GM21526 (cell line): ENCODE measurements around the gene NEURL4.
"Not testable (repeated sequence)": the region's sequence is repeated elsewhere in the genome, so short reads cannot be mapped to it uniquely, and the experiment has no call there.

Experiments used
- ATAC-seq: cut with Tn5 transposase; IDR thresholded peaks from one replicate; pipeline ENCODE4 v1.9.1; 2021; ENCODE audit warnings: moderate library complexity; ENCODE audit not compliant: unreplicated experiment, low FRiP score

The NEURL4 gene

DNA sequence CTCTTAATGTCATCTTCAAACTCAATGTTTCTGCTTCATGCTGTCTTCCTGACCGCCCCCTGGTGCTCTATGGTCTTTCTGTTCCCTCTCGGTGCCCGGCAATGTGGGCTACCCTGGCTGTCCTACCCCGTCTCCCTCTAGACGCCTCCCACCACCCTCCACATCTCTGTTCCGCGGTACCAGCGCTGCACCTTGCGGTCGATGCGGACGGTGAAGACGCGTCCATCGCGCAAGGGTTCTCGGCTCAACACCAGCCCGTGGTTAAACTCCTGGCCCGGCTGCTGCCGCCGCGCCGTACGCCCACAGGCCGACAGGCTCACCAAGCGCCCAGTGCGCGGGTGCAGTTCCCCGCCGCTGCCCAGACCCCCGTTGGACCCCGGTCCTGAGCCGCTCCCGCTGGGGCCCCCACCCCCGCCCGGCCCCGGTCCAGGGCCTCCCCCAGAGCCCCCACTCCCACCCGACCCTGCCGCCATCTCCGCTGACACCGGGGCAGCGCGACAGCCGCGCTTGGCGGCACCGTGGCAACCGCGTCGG is at the start of gene NEURL4:
Gene NEURL4 (minus strand): TSS at position 496 of the 534 bp plus-strand sequence. CDS start 23 bp downstream, at position 473.
- ATAC-seq: peak; percentile 48

DNA sequence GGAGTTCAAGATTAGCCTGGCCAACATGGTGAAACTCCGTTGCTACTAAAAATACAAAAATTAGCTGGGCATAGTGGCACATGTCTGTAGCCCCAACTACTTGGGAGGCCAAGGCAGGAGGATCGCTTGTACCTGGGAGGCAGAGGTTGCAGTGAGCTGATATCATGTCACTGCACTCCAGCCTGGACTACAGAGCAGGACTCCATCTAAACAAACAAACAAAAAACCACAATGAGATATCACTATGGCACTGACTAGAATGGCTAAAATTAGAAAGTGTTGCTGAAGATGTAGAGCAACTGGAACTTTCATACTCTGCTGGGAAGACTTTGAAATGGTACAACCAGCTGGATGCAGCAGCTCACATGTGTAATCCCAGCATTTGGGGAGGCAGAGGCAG is 45.2 kb upstream of the NEURL4 start:
- no peak for ATAC-seq

DNA sequence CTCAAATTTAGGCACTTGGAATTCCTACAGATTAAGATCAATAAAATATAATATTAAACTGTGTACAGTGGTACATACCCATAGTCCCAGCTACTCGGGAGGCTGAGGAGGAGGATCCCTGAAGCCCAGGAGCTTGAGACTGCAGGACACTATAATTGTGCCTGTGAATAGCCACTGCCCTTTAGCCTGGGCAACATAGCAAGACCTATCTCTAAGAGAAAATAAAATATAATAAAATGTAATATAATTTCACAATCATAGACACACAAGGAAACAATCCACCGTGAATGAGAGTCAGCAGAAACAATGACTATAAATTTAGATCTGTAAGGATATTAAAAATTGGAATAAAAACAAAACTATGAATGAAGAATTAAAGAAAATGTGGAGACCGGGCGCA is 41.7 kb upstream of the NEURL4 start:
- ATAC-seq: no peak

DNA sequence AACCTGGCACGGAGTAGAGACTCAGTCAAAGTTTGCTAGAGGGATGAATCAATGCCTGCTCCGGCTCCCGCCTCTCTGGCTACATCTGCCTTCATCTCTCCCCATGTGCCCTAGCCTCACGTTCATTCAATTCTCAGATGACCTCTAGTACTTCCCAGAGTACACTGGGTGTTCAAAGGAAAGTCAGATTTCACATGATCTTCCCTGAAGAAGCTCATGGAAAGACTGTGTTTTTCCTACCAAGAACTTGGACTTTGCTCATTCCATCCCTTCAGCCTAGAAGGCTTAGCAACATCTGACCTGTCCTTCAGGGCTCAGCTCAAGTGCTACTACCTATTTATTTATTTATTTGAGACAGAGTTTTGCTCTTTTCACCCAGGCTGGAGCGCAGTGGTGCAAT is 40.7 kb upstream of the NEURL4 start:
- no peak for ATAC-seq

DNA sequence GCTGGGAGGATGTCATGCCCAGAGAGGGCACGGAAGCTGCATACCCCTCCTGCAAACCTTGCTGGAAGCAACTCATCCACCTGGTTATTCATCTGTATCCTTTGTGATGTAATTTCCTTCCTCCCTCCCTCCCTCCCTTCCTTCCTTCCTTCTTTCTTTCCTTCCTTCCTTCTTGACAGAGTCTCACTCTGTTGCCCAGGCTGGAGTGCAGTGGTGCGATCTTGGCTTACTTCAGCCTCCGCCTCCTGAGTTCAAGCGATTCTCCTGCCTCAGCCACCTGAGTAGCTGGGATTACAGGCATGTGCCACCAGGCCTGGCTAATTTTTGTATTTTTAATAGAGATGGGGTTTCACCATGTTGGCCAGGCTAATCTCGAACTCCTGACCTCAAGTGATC is 39.5 kb upstream of the NEURL4 start:
- ATAC-seq: not testable (repeated sequence)

DNA sequence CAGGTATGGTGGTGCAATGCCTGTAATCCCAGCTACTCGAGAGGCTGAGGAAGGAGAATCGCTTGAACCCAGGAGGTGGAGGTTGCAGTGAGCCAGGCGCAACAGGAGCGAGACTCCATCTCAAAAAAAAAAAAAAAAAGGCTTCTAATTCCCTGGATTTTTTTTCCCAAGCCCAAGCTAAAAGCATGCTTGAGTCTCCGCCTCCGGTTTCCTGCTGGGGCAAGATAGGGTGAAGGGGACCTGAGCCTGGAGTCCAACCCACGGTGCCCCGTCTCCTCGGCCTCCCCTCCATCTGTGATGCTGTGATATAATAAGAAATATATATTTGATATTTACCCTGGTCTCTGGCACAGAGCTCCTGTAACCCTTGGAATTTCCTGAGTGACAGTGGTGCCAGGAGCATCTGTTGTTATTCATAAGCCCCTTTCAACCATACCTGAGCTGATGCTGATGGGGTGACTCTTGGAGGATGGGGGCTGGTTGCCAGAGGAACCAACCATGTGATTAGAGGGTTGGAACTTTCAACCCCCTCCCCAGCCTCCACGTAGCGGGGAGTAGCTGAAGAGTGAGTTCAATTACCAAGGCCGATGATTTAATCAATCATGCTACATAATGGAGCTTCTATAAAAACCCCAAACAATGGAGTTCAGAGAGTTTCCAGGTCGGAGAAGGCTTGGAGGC is 38.9 kb upstream of the NEURL4 start:
- no peak for ATAC-seq

DNA sequence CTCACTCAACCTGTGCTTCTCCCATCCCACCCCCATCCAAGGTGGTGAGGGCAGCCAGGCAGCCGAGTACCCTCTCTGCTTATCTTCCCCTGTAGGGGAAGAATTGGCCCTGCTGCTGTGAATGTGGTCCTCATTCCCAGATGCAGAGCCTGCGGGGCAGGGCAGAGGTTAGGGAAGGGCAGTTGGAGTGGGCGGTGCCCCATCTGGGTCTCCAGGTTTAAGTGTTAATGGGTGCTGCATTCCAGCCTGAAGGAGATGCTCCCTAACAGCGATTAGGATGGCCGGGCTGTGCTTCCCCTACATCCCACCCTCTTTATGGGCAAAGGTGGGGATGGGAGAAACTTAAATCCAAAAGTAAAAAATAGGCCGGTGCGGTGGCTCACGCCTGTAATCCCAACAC is 37.9 kb upstream of the NEURL4 start:
- ATAC-seq: no peak

DNA sequence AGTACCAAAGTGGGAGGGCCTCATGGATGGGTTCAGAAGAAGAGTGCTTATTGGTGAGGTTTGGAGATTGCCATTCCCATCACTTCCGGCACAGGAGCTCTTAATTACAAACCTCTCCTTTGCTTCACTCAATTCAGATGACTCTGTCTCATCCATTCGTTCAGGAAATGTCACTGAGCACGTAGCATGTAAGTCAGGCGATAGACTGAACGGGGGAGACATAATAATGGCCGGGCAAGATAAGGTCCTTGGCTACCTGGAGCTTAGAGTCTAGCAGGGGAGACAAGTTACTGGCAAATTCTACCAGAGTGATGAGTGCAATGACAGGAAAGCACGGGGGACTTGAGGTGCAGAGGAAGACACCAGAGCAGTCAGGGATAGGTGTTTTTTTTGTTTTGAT is 36.8 kb upstream of the NEURL4 start:
- not testable (repeated sequence) for ATAC-seq

DNA sequence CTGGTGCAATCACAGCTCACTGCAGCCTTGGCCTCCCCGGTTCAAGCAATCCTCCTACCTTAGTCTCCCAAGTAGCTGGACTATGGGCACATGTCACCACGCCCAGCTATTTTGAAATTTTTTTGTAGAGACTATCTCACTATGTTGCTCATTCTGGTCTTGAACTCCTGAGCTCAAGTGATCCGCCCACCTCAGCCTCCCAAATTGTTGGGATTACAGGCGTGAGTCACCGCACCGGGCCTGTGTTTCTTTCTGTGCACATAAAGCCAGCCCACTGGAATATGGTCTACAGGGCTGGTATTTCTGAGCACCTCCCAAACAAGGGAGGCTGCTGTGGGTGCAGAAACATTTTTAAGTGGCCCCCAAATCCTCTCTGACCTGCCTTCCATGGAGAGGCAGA is 34.2 kb upstream of the NEURL4 start:
- ATAC-seq: no peak

DNA sequence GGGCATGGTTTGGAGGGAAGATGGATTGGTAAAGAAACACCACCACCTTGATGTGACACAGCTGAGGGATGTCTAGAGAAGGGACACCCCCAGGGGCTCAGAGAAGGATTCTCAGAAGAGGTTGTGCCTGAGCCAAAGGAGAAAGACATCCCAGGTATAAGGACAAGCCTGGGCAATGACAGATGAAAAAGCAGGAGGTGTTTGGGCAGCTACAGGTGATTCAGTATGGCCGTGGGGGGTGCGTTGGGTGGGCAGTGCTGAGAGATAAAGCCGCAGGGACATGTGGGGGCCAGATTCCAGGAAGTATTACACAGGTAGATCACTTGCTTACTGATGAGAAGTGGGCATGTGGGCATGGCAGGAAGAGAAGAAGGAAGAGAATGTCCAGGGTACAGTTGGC is 32.8 kb upstream of the NEURL4 start:
- ATAC-seq: no peak

DNA sequence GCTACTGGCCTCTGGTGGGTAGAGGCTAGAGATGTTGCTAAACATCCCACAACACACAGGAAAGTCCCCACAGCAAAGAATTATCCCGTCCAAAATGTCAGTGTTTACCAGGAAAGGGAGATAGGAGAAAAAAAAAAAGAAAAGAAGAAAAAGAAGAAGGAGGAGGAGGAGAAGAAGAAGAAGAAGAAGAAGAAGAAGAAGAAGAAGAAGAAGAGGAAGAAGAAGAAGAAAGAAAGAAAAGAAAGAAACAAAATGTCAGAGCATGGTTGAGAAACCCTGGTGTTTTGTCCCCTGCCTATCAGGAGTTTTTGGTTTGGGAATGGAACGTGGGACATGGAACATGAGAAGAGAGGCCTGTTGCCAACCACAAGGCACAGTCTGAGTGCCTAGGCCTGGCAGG is 28.2 kb upstream of the NEURL4 start:
- no peak for ATAC-seq

DNA sequence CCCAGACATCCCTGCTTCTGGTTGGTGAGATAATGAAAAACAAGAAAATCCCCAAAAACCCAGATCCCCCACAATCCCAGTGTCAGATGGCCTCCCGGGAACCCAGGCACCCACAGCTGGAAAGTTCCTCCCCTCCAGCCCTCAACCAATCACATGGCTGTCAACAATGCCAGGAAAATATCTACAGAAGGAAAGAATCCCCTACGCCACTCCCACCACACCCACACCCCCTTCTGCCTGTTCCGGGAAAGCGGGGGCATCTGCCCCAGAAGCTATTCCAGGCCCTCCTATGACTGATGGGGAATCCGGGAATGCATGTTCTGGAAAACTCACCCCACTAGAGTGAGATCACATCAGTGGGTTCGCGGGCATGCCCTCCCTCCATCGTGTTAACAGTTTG is 27.6 kb upstream of the NEURL4 start:
- ATAC-seq: no peak

DNA sequence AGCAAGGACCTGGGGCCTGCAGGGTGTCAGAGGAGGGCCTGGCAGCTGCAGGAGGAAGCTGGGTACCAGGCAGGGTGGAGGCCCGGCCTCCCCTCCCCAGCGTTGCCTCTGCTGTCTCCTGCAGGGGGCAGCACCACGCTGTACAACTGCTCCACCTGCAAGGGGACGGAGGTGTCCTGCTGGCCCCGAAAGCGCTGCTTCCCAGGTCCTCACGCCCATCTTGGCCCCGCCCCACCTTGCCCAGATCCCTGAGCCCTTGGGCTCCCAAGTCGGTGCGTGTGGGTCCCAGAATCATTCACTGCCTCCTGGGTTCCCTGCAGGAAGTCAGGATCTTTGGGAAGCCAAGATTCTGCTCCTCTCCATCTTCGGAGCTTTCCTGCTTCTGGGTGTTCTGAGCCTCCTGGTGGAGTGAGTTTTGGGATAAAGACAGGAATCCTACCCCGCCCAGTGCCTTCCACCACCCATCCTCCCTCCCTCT is 27.0 kb upstream of the NEURL4 start:
- no peak for ATAC-seq

DNA sequence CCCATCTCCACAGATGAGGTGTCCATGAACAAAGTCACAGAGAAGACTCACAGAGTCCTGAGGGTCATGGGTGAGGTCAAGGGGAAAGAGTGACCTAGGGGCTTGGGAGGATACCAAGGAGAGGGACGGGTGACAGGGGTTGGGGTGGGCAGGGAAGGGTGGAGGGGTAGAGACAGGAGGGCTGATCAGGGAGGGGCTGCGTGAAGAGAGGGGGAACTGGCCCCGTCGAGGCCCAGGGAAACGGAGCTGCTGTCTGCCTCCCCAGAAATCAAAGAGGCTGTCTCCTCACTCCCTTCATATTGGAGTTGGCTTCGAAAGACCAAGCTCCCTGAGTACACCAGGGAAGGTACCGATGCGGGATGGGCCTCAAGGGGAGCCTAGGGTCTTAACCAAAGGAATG is 26.4 kb upstream of the NEURL4 start:
- ATAC-seq: no peak

DNA sequence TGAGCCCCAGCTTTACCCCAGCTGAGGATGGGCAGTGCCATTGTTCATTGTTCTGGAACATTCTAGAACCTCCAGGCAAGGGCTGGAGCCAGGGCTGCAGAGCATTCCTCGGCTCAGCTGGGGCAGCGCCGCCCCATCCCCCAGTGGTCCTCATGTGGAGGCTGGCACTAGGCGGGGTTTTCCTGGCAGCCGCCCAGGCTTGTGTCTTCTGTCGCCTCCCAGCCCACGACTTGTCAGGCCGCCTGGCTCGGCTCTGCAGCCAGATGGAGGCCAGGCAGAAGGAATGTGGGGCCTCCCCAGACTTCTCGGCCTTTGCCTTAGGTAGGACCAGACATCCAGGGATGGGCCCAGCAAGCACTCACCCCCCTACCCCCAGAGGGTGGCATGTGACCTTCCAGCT is 25.9 kb upstream of the NEURL4 start, which contains the start of gene TMEM95:
Gene TMEM95 (plus strand): TSS at position 104 of the 400 bp plus-strand sequence. CDS start 49 bp downstream, at position 153.
- ATAC-seq: no peak

DNA sequence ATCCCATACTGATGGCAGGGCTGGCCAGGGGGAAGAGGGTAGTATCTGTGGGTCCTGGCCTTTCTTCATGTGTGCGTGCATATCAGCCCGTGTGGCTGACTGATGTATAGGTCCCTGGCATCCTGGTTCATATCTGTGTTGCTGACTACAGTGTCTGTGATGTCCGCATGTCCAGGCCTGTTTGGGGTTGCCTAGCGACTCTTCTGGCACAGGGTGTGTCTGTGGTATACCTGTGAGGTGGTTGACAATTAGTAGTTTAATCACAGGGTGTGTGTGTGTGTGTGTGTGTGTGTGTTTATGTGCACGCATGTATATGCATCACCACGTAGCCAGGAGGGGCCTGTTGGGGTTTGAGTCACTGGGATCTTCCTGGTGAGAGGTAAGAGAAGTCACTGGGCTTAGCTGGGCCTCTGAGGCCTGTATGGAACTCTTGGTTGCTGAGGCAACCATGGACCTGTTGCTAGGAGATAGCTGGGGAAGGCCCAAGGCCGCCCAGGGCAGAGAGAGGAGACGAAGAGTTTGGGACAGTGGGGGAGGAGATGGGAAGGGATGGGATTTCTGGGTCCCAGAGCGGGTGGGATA is 25.2 kb upstream of the NEURL4 start:
- ATAC-seq: no peak

DNA sequence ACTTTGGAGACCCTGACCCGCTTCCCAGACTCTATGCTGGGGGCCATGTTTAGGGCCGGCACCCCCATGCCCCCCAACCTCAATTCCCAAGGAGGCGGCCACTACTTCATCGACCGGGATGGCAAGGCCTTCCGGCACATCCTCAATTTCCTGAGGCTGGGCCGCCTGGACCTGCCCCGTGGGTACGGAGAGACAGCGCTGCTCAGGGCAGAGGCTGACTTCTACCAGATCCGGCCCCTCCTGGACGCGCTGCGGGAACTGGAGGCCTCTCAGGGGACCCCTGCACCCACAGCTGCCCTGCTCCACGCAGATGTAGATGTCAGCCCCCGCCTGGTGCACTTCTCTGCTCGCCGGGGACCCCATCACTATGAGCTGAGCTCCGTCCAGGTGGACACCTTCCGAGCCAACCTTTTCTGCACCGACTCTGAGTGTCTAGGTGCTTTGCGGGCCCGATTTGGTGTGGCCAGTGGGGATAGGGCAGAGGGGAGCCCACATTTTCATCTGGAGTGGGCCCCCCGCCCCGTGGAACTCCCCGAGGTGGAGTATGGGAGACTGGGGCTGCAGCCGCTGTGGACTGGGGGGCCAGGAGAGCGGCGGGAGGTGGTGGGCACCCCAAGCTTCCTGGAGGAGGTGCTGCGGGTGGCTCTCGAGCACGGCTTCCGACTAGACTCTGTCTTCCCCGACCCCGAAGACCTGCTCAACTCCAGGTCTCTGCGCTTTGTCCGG is 23.9 kb upstream of the NEURL4 start:
- no peak for ATAC-seq

DNA sequence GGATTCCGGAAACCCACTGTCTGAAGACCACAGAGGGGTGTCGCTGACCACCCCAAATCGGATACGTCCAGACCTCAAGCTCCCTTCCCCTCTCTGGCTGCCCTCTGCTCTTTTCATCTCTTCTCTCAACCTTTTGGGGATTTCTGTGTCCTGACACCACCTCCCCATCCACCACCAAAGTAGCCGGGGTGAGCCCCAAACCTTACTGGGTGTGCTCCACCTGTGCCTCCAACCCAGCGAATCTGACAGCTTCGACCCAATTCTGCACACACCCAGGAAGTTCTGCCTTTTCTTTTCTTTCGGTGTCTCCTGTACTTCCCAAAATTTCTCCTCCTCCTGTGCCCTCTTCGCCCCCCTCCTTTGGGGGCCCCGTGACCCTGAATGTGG is 23.4 kb upstream of the NEURL4 start:
- ATAC-seq: no peak

DNA sequence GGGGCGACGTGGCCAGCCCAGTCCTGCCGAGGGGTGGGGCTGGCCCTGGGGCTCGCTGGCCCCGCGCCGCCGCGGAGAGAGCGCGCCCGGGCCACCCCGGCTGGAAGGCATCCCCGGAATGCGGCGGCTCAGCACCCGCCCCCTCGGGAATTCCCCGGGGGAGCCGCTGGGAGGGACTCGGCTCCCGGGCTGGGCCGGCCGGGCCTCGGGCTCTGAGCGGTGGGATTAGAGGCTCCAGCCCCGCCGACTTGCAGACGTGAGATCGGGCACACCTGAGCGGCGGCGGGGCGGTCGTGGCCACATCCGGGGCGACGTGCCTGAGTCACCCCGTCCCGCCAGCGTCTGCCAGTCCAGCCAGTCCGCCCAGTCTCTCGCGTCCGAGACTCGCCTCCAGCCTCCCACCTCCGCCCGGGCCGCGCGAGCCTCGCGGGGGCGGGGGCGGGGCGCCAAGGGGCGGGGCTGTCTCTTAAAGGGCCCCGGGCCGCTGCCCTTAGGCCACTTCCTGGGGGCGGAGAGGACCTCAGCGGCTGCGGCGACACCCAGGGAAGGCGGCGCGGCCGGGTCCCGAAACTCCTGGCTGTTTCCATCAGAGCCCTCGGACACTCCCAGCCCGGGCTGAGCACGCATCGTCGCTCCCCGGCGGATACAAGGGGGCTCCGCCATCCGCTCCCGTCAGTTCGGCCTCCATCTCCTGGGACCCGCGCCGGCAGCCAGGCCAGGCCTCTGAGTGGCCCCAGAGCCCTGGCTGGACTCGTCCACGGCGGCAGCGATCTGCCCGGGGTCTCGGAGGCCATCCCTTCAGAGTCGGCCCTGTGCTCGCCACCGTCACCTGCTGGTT is 22.7 kb upstream of the NEURL4 start, which contains the start of gene KCTD11:
Gene KCTD11 (plus strand): TSS at position 498 of the 838 bp plus-strand sequence.
- no peak for ATAC-seq

DNA sequence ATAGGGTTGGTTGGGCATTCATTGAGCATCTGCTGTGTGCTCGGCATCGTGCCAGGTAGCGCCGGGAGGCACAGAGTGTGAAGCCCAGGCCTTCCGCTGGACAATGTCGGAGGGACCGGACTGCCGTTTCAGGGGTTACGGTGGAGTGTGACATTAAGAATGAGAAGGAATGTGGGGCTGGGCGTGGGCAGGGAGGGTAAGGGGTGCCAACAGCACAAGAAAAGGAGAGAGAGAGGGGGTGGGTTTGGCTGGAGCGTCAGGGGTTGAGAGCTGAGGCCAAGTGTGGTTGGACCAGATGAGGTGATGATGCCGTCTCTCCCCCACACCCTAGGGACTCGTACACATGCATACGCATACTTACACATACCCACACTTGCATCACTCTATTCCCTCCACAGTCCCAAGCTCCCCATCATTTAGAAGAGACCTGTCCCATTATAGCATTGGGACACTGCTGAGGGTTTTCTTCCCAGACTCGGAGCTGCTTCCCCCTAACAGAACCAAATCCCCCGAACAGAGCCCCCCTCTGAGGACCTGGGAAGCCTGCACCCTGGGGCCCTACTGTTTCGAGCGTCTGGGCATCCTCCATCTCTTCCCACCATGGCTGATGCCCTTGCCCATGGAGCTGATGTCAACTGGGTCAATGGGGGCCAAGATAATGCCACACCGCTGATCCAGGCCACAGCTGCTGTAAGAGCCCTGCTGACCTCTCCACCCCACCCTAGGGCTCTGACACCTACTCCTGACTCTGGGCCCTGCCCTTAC is 19.5 kb upstream of the NEURL4 start:
- ATAC-seq: no peak
